Gastrocnemius medialis (tissue), 4 donors: ENCODE measurements around the gene UTP14C. TPM values are rescaled to one million over a fixed set of nuclear protein-coding genes. Genes with fewer than 3 reads are reported as not detected.
A peak's percentile ranks its signal among the peaks of the same experiment; 100 is the strongest.

Experiments
- ATAC-seq, 2 donors: fragments of 150-250 bp; one replicate each; pipeline ENCODE4 v1.9.1; 2016
- DNase-seq, 2 donors: peaks; one replicate each; pipeline ENCODE4 v3.0.0-alpha.2; 2019
- H3K27ac ChIP-seq, 4 donors: fragments of 200-600 bp; sonication (generic); 1 replicate in 1 of 4; 2 replicates in 3 of 4; pipeline ENCODE4 v1.5.1; 2016 to 2018; ENCODE audit warnings: mild to moderate bottlenecking in 2 of 4, moderate library complexity in 1 of 4
- H3K27me3 ChIP-seq, 3 donors: fragments of 200-600 bp; sonication (generic) in 2 of 3; 1 replicate in 1 of 3; 2 replicates in 2 of 3; pipeline versions ENCODE4 v1.5.1 to v1.6.0; 2016 to 2019; ENCODE audit warnings: mild to moderate bottlenecking in 1 of 3, moderate library complexity in 1 of 3
- H3K36me3 ChIP-seq, 2 donors: fragments of 200-600 bp; sonication (generic) in 1 of 2; one replicate each; pipeline ENCODE4 v1.5.1; 2017 to 2018
- H3K4me1 ChIP-seq, 2 donors: fragments of 200-600 bp; sonication (generic) in 1 of 2; one replicate each; pipeline ENCODE4 v1.5.1; 2016 to 2017; ENCODE audit warnings: mild to moderate bottlenecking in 2 of 2
- H3K4me3 ChIP-seq, 4 donors: fragments of 200-600 bp; sonication (generic) in 3 of 4; 1 replicate in 1 of 4; 2 replicates in 3 of 4; pipeline ENCODE4 v1.5.1; 2016 to 2019; ENCODE audit warnings: mild to moderate bottlenecking in 2 of 4
- H3K9me3 ChIP-seq, 3 donors: fragments of 200-600 bp; sonication (generic) in 2 of 3; 1 replicate in 1 of 3; 2 replicates in 2 of 3; pipeline ENCODE4 v1.5.1; 2016 to 2019
- CTCF ChIP-seq, 5 experiments: fragments of 450-650 bp in 3 of 5; fragments of 200-600 bp in 2 of 5; sonication (generic) in 2 of 5; IDR thresholded peaks in 4 of 5; conservative IDR thresholded peaks in 1 of 5; 1 replicate in 4 of 5; 2 replicates in 1 of 5; pipeline ENCODE4 v1.5.1; 2016 to 2019; ENCODE audit warnings: antibody characterized with exemption in 5 of 5, mild to moderate bottlenecking in 3 of 5, moderate library complexity in 3 of 5
- POLR2A ChIP-seq, 2 donors: fragments of 450-650 bp; IDR thresholded peaks; one replicate each; pipeline ENCODE4 v1.6.1; 2017; ENCODE audit warnings: antibody characterized with exemption in 2 of 2, mild to moderate bottlenecking in 2 of 2, moderate library complexity in 2 of 2
- in situ Hi-C, 4 donors: fragments of 200-750 bp; cut with MboI; loops; one replicate each; pipeline versions ENCODE4 v1.15.0 to v1.8.0; 2017; ENCODE audit warnings: low sequenced_read_pairs in 4 of 4
- intact Hi-C: fragments of 100-400 bp; cut with DNase I; formaldehyde crosslinking; loops from one replicate; pipeline ENCODE4 v1.15.1; 2023; ENCODE audit warnings: low total_unique reads
- total RNA-seq, 4 donors: library from RNA; depleted of rRNA; stranded (reverse); fragments of >200 nt; gene quantifications; one replicate each; pipeline versions ENCODE4 v1.1.0 to v1.2.3, GENCODE V29; 2016

UTP14C gene
- total RNA-seq, 4 donors from 2014 or later: 8.1 to 11.4 (median 9.5) TPM

GRCh38 chr13:51988988-51989618 lies 35.4 kb upstream of the UTP14C start:
- no peak for ATAC-seq
- intact Hi-C loops: no loop called here

GRCh38 chr13:51993713-51994112 lies 30.8 kb upstream of the UTP14C start:
- in situ Hi-C loops (no loop called here), intact Hi-C loops (no loop called here)
- ATAC-seq (no peak), DNase-seq (no peak)
- Histone ChIP-seq H3K36me3 (no peaks in the 10 kb centered on the region), H3K27me3 (no peaks in the 10 kb centered on the region), H3K9me3 (no peaks in the 10 kb centered on the region), H3K4me3 (no peak overlapping the region), H3K27ac (no peak overlapping the region), H3K4me1 (peaks cover 21 to 22% of the 10 kb centered on the region in 2 donors)
- no peak for TF ChIP-seq CTCF (IDR thresholded peaks at IDR 0.05 in 4 of 5, conservative IDR thresholded peaks at IDR 0.05 in 1 of 5)
- TF ChIP-seq POLR2A (IDR thresholded peaks at IDR 0.05): no peak

More at GRCh38 chr13:51988988-51989618, 35.4 kb upstream of the UTP14C start:
- no peaks in the 10 kb centered on the region for H3K27me3 ChIP-seq
- in situ Hi-C loops: no loop called here
- H3K4me3 ChIP-seq: no peak overlapping the region
- H3K9me3 ChIP-seq: no peaks in the 10 kb centered on the region
- H3K36me3 ChIP-seq: no peaks in the 10 kb centered on the region
- no peak overlapping the region for H3K27ac ChIP-seq
- no peak for DNase-seq
- TF ChIP-seq POLR2A (IDR thresholded peaks at IDR 0.05) (no peak), CTCF (IDR thresholded peaks at IDR 0.05 in 4 of 5, conservative IDR thresholded peaks at IDR 0.05 in 1 of 5) (no peak)
- H3K4me1 ChIP-seq: no peaks in the 10 kb centered on the region

- in situ Hi-C loops (no loop called here), intact Hi-C loops (no loop called here)
- DNase-seq: no peak
- Histone ChIP-seq H3K4me3 (no peak overlapping the region), H3K27me3 (no peaks in the 10 kb centered on the region), H3K9me3 (no peaks in the 10 kb centered on the region), H3K4me1 (peaks cover 30 to 40% of the 10 kb centered on the region in 2 donors), H3K27ac (peak overlapping the region in 2 of 4 donors; percentile 8 to 30), H3K36me3 (no peaks in the 10 kb centered on the region)
- TF ChIP-seq CTCF (IDR thresholded peaks at IDR 0.05 in 4 of 5, conservative IDR thresholded peaks at IDR 0.05 in 1 of 5): peak in 1 of 5 experiments; percentile 20
- TF ChIP-seq POLR2A (IDR thresholded peaks at IDR 0.05): no peak
- peak; percentile 32 to 49 for ATAC-seq
Measured at GRCh38 chr13:51995677-51996551, 28.6 kb upstream of the UTP14C start.

- H3K36me3 ChIP-seq: no peaks in the 10 kb centered on the region
- intact Hi-C loops (no loop called here), in situ Hi-C loops (no loop called here)
Measured at GRCh38 chr13:51996641-51997040, 27.9 kb upstream of the UTP14C start.

More at GRCh38 chr13:51996641-51997040, 27.9 kb upstream of the UTP14C start:
- no peak for TF ChIP-seq POLR2A (IDR thresholded peaks at IDR 0.05)
- TF ChIP-seq CTCF (IDR thresholded peaks at IDR 0.05 in 4 of 5, conservative IDR thresholded peaks at IDR 0.05 in 1 of 5): no peak
- DNase-seq: no peak
- ATAC-seq: no peak
- Histone ChIP-seq H3K4me3 (no peak overlapping the region), H3K4me1 (peaks cover 30 to 40% of the 10 kb centered on the region in 2 donors), H3K9me3 (no peaks in the 10 kb centered on the region), H3K27ac (no peak overlapping the region), H3K27me3 (no peaks in the 10 kb centered on the region)
